NOMO-1 (cell line): Measurements from ENCODE around the gene POC5.
A peak's percentile ranks its signal among the peaks of the same experiment; 100 is the strongest.
"Not testable (repeated sequence)": the region's sequence is repeated elsewhere in the genome, so short reads cannot be mapped to it uniquely, and the experiment has no call there.

ENCODE experiments used
- DNase-seq, 2 experiments: peaks; one replicate each; lab custom pipeline; 2025; ENCODE audit not compliant: unreplicated experiment in 2 of 2; lab: John Stamatoyannopoulos, UW

The POC5 gene, protein sequence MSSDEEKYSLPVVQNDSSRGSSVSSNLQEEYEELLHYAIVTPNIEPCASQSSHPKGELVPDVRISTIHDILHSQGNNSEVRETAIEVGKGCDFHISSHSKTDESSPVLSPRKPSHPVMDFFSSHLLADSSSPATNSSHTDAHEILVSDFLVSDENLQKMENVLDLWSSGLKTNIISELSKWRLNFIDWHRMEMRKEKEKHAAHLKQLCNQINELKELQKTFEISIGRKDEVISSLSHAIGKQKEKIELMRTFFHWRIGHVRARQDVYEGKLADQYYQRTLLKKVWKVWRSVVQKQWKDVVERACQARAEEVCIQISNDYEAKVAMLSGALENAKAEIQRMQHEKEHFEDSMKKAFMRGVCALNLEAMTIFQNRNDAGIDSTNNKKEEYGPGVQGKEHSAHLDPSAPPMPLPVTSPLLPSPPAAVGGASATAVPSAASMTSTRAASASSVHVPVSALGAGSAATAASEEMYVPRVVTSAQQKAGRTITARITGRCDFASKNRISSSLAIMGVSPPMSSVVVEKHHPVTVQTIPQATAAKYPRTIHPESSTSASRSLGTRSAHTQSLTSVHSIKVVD

DNA sequence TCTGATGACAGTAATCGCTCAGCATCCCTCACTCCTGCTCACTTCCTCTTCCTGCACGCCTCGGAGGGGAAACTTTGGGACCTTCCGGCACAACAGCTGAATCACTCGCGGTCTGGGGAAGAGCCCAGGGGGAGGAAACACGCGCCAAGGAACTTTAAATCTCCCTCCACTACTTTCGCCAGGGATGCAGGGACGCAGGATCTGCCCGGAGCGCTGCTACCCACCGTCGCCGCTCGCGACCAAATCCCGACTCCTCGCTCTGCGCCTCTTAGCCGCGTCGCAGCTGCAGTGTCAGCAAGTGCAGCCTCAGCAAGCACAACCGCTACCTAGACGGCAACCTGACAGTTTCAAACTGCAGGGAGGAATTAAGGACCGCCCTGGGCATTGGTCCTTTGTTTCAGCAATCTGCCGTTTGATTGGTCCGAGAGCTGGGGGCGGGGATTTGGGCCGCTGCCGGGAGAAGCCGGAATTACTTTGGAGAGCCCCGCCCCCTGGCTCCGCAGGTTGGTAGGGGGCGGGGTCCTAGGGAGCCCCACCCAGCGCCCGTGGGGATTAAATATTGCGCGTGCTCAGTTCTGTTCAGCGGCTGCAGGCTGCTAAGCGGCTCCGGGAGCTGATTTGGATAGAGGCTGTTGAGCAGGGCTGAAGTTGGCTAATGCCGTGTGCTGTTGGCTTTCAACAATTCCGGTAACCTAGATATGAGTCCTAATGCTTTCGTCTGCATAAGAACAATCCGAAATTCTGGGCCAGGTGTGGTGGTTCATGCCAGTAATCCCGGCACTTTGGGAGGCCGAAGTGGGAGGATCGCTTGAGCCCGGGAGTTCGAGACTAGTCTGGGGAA, at the start of gene POC5:
TSS of gene POC5 (minus strand) at position 356 of the 841 bp plus-strand sequence. CDS start 4,500 bp downstream, outside the sequence.
- peak; percentile 97 to 98 for DNase-seq

GRCh38 chr5:75758116-75758515, 40.9 kb upstream of the POC5 start:
- no peak for DNase-seq

DNA sequence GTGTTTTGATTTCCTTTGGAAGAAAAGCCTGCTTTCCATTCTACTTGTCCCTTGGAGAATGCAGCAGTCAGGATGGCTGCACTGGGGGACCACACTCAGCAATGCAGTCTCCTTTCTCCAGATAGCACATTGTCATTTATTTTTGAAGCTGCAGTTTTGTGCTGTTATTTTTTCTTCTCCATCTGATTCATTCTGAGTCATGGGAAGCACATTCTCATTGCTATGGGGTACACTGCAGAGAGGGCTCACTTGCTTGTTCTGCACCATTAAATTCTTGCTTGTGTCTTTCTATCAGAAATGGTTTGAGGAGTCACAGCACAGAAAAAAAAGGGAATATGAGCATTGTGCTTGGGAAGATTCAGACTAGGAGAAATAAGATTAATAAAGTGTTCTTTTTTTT, 39.7 kb upstream of the POC5 start:
- no peak for DNase-seq

- no peak for DNase-seq
Observed at GRCh38 chr5:75756211-75756610, 39.0 kb upstream of the POC5 start.

GRCh38 chr5:75753182-75753581, 35.9 kb upstream of the POC5 start:
- no peak for DNase-seq

GRCh38 chr5:75744355-75744754, 27.1 kb upstream of the POC5 start:
- no peak for DNase-seq

- no peak for DNase-seq
Observed at GRCh38 chr5:75736273-75736672, 19.0 kb upstream of the POC5 start.

DNA sequence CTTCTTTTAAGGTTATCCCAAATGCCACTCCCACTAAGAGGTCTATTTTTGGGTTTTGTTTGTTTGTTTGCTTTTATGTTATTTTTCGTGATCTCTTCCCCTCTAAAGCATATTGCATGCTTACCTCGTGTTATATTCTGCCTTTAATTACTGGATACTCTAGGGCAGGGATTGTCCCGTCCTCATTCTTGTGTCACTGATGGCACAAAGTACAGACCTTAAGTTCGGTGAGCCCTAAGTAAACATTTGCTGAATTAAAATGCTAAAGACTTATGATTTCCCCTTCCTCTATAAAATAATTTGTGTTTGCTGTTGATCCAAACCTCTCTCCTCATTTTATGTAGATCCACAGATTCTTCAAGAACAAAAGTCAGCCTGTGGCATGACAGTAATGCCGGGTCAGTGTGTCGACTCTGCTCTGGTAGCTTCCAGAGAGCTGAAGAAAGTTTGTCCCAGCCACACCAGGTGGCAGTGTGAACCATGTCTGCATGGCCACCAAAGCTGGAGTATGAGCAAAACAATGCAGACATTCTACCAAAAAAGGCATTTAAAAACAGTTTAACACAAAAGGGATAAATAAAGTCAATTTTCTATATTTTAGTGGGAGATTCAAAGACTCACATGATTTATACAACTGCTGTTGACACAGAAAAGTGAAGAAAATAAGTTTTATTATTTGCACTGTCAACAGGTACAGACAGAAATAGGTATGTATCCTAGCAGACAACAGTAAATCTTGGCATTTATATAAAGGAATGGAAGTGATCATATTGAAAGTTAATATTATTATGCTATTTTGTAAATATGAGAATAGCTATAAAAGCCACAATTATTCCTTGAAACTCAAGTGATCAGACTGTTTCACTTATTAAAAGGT, 17.9 kb upstream of the POC5 start:
- DNase-seq = peak in 1 of 2 experiments; percentile 9

- DNase-seq = no peak
Observed at GRCh38 chr5:75733767-75734166, 16.5 kb upstream of the POC5 start.

GRCh38 chr5:75731515-75731914, 14.3 kb upstream of the POC5 start:
- DNase-seq = not testable (repeated sequence)

- no peak for DNase-seq
Observed at GRCh38 chr5:75729321-75729720, 12.1 kb upstream of the POC5 start.

DNA sequence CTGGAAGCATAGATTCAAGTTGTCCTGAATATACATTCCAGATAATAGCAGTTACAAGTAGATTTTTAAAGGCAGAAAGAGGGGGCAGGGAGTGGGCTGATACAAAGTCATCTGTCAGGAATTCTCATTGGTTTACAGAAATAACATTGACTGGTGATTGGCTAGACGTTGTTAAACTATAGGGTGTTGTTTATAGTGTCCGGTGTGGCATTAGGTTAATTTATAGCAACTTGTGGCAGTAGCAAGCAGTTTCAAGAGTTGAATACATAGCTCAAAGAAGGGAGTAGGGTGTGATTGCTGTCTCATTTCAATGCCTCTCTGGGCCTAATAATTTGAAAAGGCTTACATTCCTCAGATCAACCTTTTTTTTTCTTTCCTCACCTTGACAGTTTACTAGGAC, 10.7 kb upstream of the POC5 start:
- no peak for DNase-seq

- DNase-seq = not testable (repeated sequence)
Observed at GRCh38 chr5:75726224-75726623, 9.0 kb upstream of the POC5 start.

DNA sequence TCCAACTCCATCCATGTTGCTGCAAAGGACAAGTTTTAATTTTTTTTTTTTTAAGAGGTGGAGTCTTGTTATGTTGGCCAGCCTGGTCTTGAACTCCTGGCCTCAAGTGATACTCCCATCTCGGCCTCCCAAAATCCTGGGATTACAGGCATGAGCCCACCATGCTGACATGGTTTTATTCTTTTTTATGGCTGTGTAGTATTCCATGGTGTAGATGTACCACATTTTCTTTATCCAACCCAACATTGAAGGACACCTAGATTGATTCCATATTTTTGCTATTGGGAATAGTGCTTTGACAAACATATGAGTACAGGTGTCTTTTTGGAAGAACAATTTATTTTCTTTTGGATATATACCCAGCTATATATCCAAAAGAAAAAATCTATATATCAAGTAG, 6.1 kb upstream of the POC5 start:
- DNase-seq = no peak

DNA sequence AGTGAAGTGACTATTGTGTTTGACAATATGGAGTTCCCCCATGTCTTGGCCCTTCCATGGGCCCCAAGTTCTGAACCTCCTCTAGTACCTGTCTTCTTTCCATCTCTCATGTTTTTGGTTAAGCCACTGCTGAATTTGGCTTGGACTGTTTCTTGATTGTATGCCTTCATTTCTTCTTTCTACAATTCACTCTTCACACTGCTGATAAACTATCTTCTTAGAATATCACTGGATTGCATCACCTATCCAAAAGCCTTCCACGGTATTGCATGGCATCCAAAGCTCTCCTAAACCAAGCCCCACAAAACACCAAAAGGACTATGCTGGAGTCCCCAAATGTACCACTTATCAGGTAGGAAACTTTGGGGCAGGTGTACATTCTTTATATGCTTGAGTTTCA, 4.3 kb upstream of the POC5 start:
- DNase-seq = no peak

GRCh38 chr5:75720882-75721281, 3.6 kb upstream of the POC5 start:
- DNase-seq = peak; percentile 64 to 81

DNA sequence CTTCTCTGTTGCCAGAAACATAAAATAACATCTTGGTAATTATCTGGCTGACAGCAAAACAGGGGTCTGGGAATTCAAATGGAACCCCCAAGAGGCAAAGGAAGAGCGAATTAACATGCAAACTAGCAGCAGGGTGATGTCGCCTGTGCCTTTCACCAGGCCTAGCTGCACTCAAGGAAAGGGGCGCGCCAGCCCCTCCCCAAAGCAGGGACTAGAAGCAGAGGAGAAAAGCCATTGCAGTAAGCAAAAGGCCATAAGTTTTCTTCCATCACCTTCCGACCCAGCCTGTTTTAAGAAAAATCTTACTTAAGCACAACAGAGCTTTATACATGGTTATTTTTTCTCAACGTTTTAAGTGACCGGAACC, 539 bp downstream of the POC5 start:
- no peak for DNase-seq

- DNase-seq = no peak
Observed at GRCh38 chr5:75712091-75712490, 5.1 kb downstream of the POC5 start.

GRCh38 chr5:75711151-75711550, 6.1 kb downstream of the POC5 start:
- no peak for DNase-seq

GRCh38 chr5:75710637-75711036, 6.6 kb downstream of the POC5 start:
- peak in 1 of 2 experiments; percentile 43 for DNase-seq
